GM19463 (cell line): Measurements from ENCODE around the gene CCNK.

Source experiments
- ATAC-seq: cut with Tn5 transposase; IDR thresholded peaks from one replicate; pipeline ENCODE4 v1.9.1; 2021; ENCODE audit warnings: mild to moderate bottlenecking, moderate library complexity; ENCODE audit not compliant: unreplicated experiment

The CCNK gene

DNA sequence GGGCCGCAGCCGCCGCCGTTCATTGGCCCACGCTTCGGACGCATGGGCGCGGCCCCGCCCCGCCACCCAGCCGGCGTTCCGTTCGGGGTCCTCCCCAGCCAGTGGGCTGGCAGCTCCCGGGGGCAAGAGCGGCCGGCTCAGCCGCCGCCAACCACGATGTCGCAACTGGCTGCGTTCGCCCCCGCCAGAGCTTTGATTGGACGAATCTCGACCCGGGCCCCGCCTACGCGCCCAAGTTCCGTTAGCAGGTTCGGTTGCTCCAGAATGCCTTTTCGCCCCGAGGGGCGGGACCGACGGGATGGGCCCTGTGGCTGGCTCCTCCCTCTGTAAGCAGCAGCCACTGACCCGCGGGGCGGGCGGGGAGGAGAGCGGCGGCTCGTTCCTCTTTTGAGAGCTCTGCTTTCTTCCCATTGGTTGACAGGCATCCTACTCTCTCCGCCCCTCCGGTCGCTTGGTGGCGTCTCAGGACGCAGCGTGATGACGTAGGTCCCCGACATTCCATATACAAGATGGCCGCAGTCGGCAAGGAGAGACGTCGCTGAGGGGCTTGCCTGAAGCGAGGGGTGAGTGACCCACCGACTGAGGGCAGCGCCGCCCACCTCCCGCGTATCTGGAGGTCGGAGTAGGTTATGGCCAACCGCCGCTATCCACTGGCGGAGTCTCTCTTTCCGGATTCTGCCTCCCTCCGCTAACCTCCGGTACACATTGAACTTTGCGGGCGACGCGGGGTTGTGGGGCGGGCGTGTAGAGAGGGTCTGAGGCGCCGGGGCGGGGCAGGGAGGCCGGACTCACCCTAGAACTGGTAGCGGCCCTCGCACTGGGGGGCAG lies at the start of gene CCNK:
TSS of gene CCNK (plus strand) at position 493 of the 828 bp plus-strand sequence. CDS start 11,269 bp downstream, outside the sequence.
- peak; percentile 80 for ATAC-seq

GRCh38 chr14:99431986-99432385 lies 49.2 kb upstream of the CCNK start:
- no peak for ATAC-seq

DNA sequence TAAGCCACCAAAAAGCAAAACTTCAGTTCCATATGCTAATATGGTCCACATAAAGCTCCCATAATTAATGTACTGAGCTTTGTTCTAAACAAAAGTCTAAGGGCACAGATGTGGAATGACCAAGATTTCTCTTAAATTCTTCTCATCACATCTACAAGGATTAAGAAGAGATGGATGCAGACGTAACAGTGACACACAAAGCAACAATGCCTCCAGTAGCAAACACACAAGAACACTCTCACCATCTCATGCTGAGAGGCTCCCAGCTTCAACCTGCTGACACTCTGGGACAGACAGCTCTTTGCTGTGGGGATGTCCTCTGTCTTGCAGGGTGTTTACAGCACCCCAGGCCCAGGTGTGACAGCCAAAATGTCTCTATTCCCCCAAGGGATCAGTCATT lies 48.7 kb upstream of the CCNK start:
- no peak for ATAC-seq

DNA sequence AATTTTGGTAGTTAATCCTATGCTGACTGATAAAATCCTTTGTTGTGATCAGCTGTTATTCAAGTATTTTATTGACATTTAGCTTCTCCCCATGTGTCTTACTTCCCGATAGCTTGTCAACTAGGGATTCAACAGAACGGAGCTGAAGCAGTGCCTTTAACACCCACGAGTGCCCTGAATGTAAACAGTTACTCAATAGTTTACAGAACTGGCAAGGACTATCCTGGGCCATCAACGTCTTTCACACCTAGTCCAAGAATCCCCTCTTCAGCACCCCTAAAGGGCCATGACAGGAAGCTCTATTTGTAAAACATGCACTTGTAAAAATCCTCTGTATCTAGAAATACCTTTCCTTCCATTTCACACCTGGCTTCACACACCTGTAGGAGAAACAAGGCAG lies 45.9 kb upstream of the CCNK start:
- no peak for ATAC-seq

- ATAC-seq: no peak
These were observed 44.7 kb upstream of the CCNK start for GRCh38 chr14:99436247-99437180.

GRCh38 chr14:99437706-99438105 lies 43.5 kb upstream of the CCNK start:
- no peak for ATAC-seq

DNA sequence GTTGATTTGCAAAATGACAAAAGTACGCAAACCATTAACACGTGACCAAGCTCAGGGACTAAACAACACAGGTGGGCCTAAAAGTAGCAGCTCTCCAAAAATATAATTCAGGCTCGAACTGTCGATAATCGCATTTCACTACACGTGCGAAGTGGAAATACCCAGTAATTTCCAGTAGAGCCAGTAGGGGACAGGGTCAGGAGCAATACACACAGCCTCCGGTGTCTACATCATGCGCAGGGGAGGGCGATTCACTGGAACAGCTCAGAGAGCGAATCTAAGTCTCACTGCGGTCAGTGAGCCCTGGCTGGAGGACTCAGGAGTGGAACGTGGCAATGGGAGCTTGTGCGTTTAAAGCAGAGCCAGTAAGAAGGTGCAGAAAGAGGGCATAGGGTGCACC lies 40.9 kb upstream of the CCNK start:
- ATAC-seq: no peak

DNA sequence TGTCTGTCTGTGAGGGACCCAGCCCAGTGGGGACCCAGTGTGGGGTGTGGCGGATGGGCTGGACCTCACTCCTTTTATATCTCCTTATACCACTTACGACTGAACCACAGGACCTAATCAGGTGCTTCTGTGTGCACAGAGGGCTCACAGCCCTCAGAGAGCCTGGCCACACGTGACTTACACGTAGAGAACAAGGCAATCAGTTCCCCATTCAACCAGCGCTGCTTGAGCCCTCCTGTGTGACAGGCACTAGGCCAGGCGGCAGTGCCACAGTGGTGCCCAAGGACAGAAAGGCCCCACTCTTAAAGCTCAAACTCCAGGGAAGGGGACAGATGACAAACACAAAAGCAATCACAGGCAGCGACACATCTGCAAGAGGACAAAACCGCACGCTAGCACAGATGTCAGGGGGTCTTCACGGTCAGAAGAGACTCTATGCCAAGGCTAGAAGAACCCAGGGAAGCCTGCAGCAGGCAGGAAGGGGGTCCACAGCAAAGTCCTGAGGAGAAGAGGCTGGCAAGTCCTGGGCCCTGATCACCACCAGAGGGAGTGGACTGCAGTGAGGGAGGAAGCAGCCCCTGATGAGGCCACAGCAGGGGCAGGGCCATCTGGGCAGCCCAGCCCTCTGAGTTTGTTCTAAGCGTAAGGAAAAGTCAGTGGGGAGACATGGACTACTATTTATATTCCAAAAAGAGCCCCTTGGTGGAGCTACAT lies 39.9 kb upstream of the CCNK start:
- no peak for ATAC-seq

DNA sequence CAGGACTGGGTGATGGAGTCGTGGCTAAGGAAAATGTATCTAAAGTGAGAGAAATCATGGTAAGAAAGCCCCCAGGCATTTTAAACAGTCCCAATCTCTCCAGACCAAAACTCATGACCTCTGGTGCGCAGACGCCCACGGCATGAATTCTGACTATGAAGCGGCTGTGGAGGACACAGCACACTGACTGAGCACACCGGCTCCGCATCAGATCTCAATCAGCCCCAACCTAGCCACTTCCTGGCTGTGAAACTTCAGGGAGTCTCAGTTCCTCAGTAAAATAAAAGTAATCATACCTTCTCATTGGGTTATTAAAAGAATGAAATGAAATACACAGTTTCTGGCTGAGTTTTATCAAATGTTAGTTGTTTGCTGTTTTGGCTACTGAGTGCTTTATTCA lies 39.3 kb upstream of the CCNK start:
- no peak for ATAC-seq

- no peak for ATAC-seq
These were observed 35.3 kb upstream of the CCNK start for GRCh38 chr14:99445931-99446330.

DNA sequence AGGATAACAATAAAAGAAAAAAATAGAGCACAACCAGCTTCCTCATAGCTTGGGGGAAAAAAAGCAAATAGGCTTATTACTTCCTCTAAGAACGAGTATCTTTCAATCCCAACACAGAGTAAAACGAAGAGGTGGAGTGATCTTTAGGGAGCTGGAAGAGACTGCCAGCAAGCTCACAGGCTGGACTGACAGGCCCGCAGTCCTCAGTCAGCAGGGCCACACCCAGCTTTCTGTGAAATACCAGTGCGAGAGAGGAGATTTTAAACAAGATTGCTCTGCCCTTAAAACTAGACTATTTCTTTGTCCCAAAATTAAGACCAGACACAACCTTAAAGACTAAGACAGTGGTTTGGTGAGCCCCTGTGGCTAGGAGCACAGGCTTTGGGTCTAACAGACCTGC lies 33.5 kb upstream of the CCNK start:
- ATAC-seq: no peak

- ATAC-seq: no peak
These were observed 30.9 kb upstream of the CCNK start for GRCh38 chr14:99450266-99450665.

- ATAC-seq: no peak
These were observed 30.0 kb upstream of the CCNK start for GRCh38 chr14:99451234-99451633.

DNA sequence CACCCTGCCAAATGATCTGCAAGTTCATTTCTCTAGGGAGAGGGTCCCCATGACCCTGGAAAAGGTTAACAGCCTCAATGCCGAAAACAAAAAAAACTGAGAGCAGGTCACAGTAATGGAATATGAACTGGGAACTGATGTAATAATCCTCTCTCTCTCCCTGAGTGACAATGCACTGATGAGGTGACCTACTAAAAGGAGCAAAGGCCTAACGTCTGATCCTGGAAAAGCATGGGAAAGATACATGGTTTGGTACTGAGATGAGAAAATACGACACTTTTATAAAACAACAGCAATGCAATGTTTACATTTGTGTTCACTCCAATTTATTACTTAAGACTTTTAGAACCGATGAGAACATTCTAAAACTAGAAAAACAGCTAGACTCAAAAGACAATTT lies 28.2 kb upstream of the CCNK start:
- ATAC-seq: no peak

GRCh38 chr14:99454246-99454645 lies 27.0 kb upstream of the CCNK start:
- no peak for ATAC-seq

- ATAC-seq: no peak
These were observed 21.6 kb upstream of the CCNK start for GRCh38 chr14:99459481-99460100.

- no peak for ATAC-seq
These were observed 20.4 kb upstream of the CCNK start for GRCh38 chr14:99460793-99461192.

GRCh38 chr14:99461411-99462085 lies 19.7 kb upstream of the CCNK start:
- ATAC-seq: no peak

- no peak for ATAC-seq
These were observed 19.0 kb upstream of the CCNK start for GRCh38 chr14:99462210-99462609.

DNA sequence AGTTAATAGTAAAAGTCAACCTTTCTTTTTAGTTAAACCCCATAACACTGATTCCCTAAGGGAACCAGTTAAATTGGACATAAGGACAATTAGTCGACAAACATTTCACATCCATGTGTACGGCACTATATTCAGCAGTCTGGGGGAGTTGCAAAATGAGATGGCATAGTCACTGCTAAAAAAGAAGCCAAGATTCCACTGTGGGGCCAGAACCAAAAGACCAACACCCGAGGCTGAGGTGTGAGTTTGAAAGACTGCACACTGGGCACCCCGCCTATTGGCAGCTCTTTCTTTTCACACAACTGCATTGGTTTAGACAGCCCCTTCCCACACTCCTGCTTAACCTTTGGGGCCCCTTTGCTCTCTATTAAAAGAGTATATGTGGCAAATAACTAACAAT lies 17.2 kb upstream of the CCNK start:
- no peak for ATAC-seq
